ENCODE results near the gene CACNA2D3. TPM values are rescaled to one million over a fixed set of nuclear protein-coding genes. Genes with fewer than 3 reads are reported as not detected.

CACNA2D3 gene
- total and polyA plus RNA-seq, 4 donors, result 0.06 to 0.37 (median 0.08) TPM; not detected in 1

DNA sequence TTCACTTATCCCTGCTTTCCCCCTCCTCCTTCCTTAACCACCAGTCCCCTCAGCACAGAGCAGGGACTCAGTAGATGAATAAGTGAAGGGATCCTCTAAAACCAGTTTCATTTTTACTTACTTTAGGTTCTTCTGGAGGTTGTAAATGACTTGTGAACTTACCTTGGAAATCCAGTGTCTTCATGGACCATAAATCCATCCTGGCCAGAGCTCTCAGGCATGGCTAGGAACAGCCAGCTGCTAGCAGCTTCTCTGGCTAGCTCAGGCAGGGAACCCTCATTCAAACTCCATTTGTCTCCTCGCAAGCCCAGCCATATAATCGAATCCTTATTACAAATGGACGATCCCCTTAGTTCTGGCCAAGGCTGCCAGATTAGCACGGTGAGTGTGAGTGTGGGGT is 727.0 kb downstream of the CACNA2D3 start:
- TF ChIP-seq YY1 (IDR thresholded peaks at IDR 0.05) (no peak), REST (IDR thresholded peaks at IDR 0.05) (no peak), FOXA2 (IDR thresholded peaks at IDR 0.05) (no peak), JUND (IDR thresholded peaks at IDR 0.05) (no peak), HNF4G (IDR thresholded peaks at IDR 0.05) (no peak), HNF4A (conservative IDR thresholded peaks at IDR 0.05) (no peak), ATF3 (IDR thresholded peaks at IDR 0.05) (no peak), GABPA (IDR thresholded peaks at IDR 0.05 in 1 of 2, conservative IDR thresholded peaks at IDR 0.05 in 1 of 2) (no peak), TAF1 (conservative IDR thresholded peaks at IDR 0.05) (no peak), FOXA1 (IDR thresholded peaks at IDR 0.05) (no peak), NR2F2 (IDR thresholded peaks at IDR 0.05) (no peak), SP1 (IDR thresholded peaks at IDR 0.05) (no peak), EGR1 (IDR thresholded peaks at IDR 0.05; ENCODE audit: low read depth in 2 of 2) (no peak), RAD21 (IDR thresholded peaks at IDR 0.05) (no peak), MAX (IDR thresholded peaks at IDR 0.05) (no peak), RXRA (IDR thresholded peaks at IDR 0.05) (no peak)
- TF ChIP-seq, protein P1, sequence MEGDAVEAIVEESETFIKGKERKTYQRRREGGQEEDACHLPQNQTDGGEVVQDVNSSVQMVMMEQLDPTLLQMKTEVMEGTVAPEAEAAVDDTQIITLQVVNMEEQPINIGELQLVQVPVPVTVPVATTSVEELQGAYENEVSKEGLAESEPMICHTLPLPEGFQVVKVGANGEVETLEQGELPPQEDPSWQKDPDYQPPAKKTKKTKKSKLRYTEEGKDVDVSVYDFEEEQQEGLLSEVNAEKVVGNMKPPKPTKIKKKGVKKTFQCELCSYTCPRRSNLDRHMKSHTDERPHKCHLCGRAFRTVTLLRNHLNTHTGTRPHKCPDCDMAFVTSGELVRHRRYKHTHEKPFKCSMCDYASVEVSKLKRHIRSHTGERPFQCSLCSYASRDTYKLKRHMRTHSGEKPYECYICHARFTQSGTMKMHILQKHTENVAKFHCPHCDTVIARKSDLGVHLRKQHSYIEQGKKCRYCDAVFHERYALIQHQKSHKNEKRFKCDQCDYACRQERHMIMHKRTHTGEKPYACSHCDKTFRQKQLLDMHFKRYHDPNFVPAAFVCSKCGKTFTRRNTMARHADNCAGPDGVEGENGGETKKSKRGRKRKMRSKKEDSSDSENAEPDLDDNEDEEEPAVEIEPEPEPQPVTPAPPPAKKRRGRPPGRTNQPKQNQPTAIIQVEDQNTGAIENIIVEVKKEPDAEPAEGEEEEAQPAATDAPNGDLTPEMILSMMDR (IDR thresholded peaks at IDR 0.05; ENCODE audit: low read depth, low read length, missing input control), result no peak
- TF ChIP-seq, protein P2, sequence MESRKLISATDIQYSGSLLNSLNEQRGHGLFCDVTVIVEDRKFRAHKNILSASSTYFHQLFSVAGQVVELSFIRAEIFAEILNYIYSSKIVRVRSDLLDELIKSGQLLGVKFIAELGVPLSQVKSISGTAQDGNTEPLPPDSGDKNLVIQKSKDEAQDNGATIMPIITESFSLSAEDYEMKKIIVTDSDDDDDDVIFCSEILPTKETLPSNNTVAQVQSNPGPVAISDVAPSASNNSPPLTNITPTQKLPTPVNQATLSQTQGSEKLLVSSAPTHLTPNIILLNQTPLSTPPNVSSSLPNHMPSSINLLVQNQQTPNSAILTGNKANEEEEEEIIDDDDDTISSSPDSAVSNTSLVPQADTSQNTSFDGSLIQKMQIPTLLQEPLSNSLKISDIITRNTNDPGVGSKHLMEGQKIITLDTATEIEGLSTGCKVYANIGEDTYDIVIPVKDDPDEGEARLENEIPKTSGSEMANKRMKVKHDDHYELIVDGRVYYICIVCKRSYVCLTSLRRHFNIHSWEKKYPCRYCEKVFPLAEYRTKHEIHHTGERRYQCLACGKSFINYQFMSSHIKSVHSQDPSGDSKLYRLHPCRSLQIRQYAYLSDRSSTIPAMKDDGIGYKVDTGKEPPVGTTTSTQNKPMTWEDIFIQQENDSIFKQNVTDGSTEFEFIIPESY (IDR thresholded peaks at IDR 0.05), result no peak
- 84% methylated on average over 4 of the region's 4 CpGs for whole genome bisulfite sequencing
- H3K27me3 ChIP-seq (ENCODE audit: control insufficient read depth in 4 of 4, insufficient read depth in 4 of 4, low read length in 3 of 4), result peaks cover 0 to 4% (median 1%) of the 10 kb centered on the region in 4 donors
- no peak for DNase-seq (ENCODE audit: low spot score)
- H3K4me1 ChIP-seq (ENCODE audit: control insufficient read depth in 4 of 4, insufficient read depth in 4 of 4, low read length in 3 of 4), result no peaks in the 10 kb centered on the region
- H3K9ac ChIP-seq (ENCODE audit: low read depth in 1 of 2, low read length in 2 of 2), result no peak overlapping the region
- H3K36me3 ChIP-seq (ENCODE audit: control insufficient read depth in 4 of 4, insufficient read depth in 3 of 4, low read depth in 1 of 4, low read length in 3 of 4), result no peaks in the 10 kb centered on the region
- no peak overlapping the region for H3K4me3 ChIP-seq (ENCODE audit: low read depth in 1 of 3, low read length in 3 of 3)
- H3K9me3 ChIP-seq (ENCODE audit: control insufficient read depth in 4 of 4, low read length in 3 of 4), result no peaks in the 10 kb centered on the region
- no peak overlapping the region for H3K27ac ChIP-seq (ENCODE audit: low read depth in 1 of 2, low read length in 2 of 2)
